ENCODE results near the gene SLC12A5. TPM values are rescaled to one million over a fixed set of nuclear protein-coding genes. Genes with fewer than 3 reads are reported as not detected.

Gene SLC12A5
- total and polyA plus RNA-seq, 5 donors, result 1.1 to 6.6 (median 3.0) TPM

DNA sequence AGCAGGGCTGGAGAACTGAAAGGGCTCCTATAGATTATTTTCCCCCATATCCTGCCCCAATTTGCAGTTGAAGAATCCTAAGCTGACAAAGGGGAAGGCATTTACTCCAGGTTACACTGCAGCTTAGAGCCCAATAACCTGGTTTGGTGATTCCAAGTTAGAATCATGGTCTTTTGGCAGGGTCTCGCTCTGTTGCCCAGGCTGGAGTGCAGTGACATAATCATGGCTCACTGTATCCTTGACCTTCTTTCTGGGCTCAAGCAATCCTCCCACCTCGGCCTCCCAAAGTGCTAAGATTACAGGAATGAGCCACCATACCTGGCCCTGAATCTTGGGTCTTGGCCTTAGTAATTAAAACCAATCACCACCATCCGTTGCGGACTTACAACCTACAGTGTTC is 21.3 kb upstream of the SLC12A5 start:
- Histone ChIP-seq H3K4me1 (ENCODE audit: control insufficient read depth, insufficient read depth, low read length) (no peaks in the 10 kb centered on the region), H3K4me3 (ENCODE audit: low read length) (no peak overlapping the region), H3K9me3 (ENCODE audit: control insufficient read depth, low read length) (no peaks in the 10 kb centered on the region), H3K27ac (ENCODE audit: low read length) (no peak overlapping the region), H3K27me3 (ENCODE audit: control insufficient read depth, insufficient read depth) (peaks cover 2% of the 10 kb centered on the region)
- WGBS, result 79% methylated on average over 4 of the region's 4 CpGs
- DNase-seq, result no peak
- intact Hi-C loops (cut with DNase I), result no loop called here
- no peak for ATAC-seq

DNA sequence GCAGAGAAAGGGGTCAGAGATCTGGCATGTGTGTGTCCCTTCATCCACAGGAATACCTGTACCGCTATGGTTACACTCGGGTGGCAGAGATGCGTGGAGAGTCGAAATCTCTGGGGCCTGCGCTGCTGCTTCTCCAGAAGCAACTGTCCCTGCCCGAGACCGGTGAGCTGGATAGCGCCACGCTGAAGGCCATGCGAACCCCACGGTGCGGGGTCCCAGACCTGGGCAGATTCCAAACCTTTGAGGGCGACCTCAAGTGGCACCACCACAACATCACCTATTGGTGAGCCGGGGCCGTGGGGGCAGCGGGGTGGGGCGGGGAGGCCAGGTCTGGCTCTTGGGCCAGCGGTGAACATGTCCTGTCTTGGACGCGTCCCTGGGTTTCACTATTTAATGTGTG is 19.2 kb upstream of the SLC12A5 start:
- no peaks in the 10 kb centered on the region for H3K27me3 ChIP-seq (ENCODE audit: control insufficient read depth, insufficient read depth)
- H3K4me1 ChIP-seq (ENCODE audit: control insufficient read depth, insufficient read depth, low read length), result no peaks in the 10 kb centered on the region

DNA sequence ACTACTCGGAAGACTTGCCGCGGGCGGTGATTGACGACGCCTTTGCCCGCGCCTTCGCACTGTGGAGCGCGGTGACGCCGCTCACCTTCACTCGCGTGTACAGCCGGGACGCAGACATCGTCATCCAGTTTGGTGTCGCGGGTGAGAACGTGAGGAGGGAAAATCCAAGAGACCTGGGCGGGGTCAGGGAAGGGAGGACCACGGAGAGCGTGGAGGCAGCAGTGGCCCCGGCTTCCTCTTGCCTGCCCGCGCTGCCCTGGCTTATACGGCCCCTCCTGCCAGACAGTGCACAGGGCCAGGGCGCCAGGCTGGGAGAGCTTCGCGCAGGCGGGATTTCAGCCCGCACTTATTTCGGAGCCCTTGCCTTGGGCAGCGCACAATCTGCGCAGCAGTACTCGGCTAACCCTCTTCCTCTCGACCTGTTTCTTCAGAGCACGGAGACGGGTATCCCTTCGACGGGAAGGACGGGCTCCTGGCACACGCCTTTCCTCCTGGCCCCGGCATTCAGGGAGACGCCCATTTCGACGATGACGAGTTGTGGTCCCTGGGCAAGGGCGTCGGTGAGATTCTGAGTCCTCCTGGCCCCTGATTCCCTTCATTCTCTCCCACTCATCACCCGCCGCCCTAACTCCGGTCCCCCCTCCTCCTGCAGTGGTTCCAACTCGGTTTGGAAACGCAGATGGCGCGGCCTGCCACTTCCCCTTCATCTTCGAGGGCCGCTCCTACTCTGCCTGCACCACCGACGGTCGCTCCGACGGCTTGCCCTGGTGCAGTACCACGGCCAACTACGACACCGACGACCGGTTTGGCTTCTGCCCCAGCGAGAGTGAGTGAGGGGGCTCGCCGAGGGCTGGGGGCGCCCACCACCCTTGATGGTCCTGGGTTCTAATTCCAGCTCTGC is 18.3 kb upstream of the SLC12A5 start:
- no peaks in the 10 kb centered on the region for H3K27me3 ChIP-seq (ENCODE audit: control insufficient read depth, insufficient read depth)
- DNase-seq (peak in 1 of 3 donors; percentile 55), ATAC-seq (peak in 1 of 2 donors; percentile 27)
- intact Hi-C loops (cut with DNase I), result no loop called here
- 11% methylated on average over 74 of the region's 74 CpGs for WGBS
- H3K4me1 ChIP-seq (ENCODE audit: control insufficient read depth, insufficient read depth, low read length), result no peaks in the 10 kb centered on the region
- no peak overlapping the region for H3K4me3 ChIP-seq (ENCODE audit: low read length)
- H3K9me3 ChIP-seq (ENCODE audit: control insufficient read depth, low read length), result no peaks in the 10 kb centered on the region
- no peak overlapping the region for H3K27ac ChIP-seq (ENCODE audit: low read length)

More for the DNA sequence above, 19.2 kb upstream of the SLC12A5 start:
- WGBS, result 34% methylated on average over 20 of the region's 20 CpGs
- ATAC-seq (no peak), DNase-seq (no peak)
- intact Hi-C loops (cut with DNase I), result no loop called here
- Histone ChIP-seq H3K9me3 (ENCODE audit: control insufficient read depth, low read length) (no peaks in the 10 kb centered on the region), H3K4me3 (ENCODE audit: low read length) (no peak overlapping the region), H3K27ac (ENCODE audit: low read length) (no peak overlapping the region)

DNA sequence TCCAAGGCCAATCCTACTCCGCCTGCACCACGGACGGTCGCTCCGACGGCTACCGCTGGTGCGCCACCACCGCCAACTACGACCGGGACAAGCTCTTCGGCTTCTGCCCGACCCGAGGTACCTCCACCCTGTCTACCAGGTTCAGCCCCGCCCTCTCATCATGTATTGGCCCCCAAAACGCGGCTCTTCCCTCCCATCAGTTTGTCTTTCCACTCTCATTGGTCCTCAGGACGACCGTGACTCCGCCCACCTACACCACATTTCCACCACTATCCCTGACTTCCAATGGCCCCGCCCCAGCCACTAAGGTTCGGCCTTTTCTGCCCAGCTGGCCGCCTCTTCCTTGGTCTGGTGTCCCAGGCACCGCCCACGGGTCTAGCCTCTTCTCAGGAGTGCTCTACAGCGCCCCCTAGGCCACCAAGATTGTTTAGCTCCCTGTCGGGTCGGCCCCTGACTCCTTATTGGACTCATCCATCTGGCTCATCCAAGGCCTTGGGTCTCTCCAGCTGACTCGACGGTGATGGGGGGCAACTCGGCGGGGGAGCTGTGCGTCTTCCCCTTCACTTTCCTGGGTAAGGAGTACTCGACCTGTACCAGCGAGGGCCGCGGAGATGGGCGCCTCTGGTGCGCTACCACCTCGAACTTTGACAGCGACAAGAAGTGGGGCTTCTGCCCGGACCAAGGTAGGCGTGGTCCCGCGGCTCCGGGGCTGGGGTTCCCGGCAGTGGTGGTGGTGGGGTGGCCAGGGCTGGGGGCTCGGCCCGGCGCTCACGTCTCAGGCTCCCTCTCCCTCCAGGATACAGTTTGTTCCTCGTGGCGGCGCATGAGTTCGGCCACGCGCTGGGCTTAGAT is 17.2 kb upstream of the SLC12A5 start:
- no peaks in the 10 kb centered on the region for H3K4me1 ChIP-seq (ENCODE audit: control insufficient read depth, insufficient read depth, low read length)
- DNase-seq (peak; percentile 61 to 77 (median 75)), ATAC-seq (peak; percentile 19 to 35)
- no peaks in the 10 kb centered on the region for H3K9me3 ChIP-seq (ENCODE audit: control insufficient read depth, low read length)
- intact Hi-C loops (cut with DNase I), result no loop called here
- WGBS, result 11% methylated on average over 57 of the region's 57 CpGs
- H3K27ac ChIP-seq (ENCODE audit: low read length), result no peak overlapping the region
- no peaks in the 10 kb centered on the region for H3K27me3 ChIP-seq (ENCODE audit: control insufficient read depth, insufficient read depth)
- no peak overlapping the region for H3K4me3 ChIP-seq (ENCODE audit: low read length)

DNA sequence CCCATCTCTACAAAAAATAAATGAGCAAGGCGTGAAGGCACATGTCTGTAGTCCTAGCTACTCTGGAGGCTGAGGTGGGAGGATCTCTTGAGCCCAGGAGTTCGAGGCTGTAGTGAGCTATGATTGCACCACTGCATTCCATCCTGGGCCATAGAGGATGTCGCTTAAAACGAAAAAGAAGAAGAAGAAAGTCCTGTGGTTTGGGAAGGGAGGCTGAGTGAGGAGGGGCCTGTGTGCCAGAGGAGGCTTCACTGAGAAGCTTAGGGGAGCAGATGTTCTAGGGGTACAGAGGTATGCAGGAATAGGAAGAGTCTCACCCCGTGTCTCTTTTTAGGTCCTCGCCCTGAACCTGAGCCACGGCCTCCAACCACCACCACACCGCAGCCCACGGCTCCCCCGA is 16.1 kb upstream of the SLC12A5 start:
- Histone ChIP-seq H3K27ac (ENCODE audit: low read length) (no peak overlapping the region), H3K9me3 (ENCODE audit: control insufficient read depth, low read length) (no peaks in the 10 kb centered on the region), H3K27me3 (ENCODE audit: control insufficient read depth, insufficient read depth) (no peaks in the 10 kb centered on the region), H3K4me1 (ENCODE audit: control insufficient read depth, insufficient read depth, low read length) (no peaks in the 10 kb centered on the region), H3K4me3 (ENCODE audit: low read length) (no peak overlapping the region)
- WGBS, result 51% methylated on average over 10 of the region's 10 CpGs
- DNase-seq (no peak), ATAC-seq (no peak)
- intact Hi-C loops (cut with DNase I), result no loop called here

DNA sequence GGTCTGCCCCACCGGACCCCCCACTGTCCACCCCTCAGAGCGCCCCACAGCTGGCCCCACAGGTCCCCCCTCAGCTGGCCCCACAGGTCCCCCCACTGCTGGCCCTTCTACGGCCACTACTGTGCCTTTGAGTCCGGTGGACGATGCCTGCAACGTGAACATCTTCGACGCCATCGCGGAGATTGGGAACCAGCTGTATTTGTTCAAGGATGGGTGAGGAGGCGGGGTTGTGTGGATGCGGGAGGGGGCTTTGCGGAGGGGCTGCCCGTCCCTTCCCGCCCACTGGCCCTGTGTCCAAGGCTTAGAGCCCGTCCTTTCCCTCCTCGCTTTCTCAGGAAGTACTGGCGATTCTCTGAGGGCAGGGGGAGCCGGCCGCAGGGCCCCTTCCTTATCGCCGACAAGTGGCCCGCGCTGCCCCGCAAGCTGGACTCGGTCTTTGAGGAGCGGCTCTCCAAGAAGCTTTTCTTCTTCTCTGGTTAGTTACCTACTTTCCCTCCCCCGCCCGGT is 15.6 kb upstream of the SLC12A5 start:
- Histone ChIP-seq H3K27ac (ENCODE audit: low read length) (no peak overlapping the region), H3K9me3 (ENCODE audit: control insufficient read depth, low read length) (no peaks in the 10 kb centered on the region), H3K27me3 (ENCODE audit: control insufficient read depth, insufficient read depth) (no peaks in the 10 kb centered on the region), H3K4me3 (ENCODE audit: low read length) (no peak overlapping the region), H3K4me1 (ENCODE audit: control insufficient read depth, insufficient read depth, low read length) (no peaks in the 10 kb centered on the region)
- 15% methylated on average over 29 of the region's 29 CpGs for WGBS
- DNase-seq (no peak), ATAC-seq (peak in 1 of 2 donors; percentile 17)
- intact Hi-C loops (cut with DNase I), result no loop called here

DNA sequence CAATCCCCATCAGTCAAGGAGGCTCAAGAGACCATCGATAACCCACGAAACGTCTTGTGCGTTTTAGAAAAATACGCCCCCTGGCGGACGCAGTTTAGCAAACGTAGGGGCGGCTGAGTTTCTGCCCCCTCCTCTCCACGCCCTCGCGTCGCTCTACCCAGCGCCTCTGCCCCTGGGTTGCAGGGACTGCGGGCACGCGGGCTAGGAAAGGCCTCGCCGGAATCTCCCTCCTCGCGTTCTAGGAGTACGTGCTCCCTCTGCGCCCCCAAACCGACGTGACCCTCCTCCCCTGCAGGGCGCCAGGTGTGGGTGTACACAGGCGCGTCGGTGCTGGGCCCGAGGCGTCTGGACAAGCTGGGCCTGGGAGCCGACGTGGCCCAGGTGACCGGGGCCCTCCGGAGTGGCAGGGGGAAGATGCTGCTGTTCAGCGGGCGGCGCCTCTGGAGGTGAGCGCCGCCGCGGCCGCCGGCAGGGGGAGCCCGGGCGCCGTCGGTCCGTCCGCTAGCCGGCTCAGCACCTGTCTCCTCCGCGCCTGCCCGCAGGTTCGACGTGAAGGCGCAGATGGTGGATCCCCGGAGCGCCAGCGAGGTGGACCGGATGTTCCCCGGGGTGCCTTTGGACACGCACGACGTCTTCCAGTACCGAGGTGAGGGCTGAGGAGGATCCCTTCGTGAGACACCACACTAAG is 15.0 kb upstream of the SLC12A5 start:
- peak; percentile 64 to 73 for ATAC-seq
- intact Hi-C loops (cut with DNase I), result no loop called here
- DNase-seq, result peak in 2 of 3 donors; percentile 67 to 74
- Histone ChIP-seq H3K4me3 (ENCODE audit: low read length) (no peak overlapping the region), H3K4me1 (ENCODE audit: control insufficient read depth, insufficient read depth, low read length) (no peaks in the 10 kb centered on the region), H3K27ac (ENCODE audit: low read length) (no peak overlapping the region), H3K27me3 (ENCODE audit: control insufficient read depth, insufficient read depth) (no peaks in the 10 kb centered on the region), H3K9me3 (ENCODE audit: control insufficient read depth, low read length) (no peaks in the 10 kb centered on the region)
- 2% methylated on average over 67 of the region's 67 CpGs for WGBS

DNA sequence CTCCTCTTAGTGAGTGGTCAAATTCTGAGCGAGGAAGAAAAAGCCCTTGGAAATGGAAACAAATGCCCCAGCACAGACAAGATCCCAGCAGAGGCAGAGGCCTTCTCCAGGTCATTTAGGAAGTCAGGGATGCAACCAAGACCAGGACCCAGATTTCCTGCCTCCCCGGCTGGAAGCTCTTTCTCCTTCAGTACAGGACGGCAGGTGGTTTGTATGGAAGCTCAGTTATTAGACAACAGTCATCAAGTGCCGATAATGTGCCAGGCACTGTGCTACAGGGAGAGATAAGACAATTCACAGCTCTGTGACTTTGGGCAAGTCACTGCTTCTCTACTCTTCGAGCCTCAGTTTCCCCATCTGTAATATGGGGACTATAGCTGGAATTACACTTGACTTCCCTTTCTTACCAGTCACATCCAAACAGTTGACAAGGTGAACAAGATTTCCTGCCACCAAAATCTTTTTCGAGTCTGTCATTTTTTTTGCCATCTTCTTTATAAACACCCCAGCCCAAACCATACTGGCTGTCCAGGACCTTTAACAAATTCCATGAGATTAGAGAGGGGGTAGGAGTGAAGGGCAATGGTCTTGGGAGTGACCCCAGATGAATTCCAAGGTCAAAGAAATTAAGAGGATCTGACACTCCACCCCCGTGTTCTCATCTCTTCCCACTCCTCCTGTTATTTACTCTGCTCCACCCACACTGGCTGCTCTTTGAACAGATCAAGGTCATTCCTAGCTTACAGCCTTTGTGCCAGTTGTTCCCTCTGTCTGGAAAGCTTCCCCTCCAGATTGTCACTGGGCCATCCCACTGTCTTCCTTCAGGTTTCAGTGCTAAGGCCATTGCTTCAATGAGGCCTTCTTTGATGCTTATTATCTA is 14.3 kb upstream of the SLC12A5 start:
- DNase-seq, result no peak
- no peaks in the 10 kb centered on the region for H3K4me1 ChIP-seq (ENCODE audit: control insufficient read depth, insufficient read depth, low read length)
- H3K27ac ChIP-seq (ENCODE audit: low read length), result no peak overlapping the region
- ATAC-seq, result no peak
- 65% methylated on average over 7 of the region's 7 CpGs for WGBS
- no peaks in the 10 kb centered on the region for H3K27me3 ChIP-seq (ENCODE audit: control insufficient read depth, insufficient read depth)
- no peaks in the 10 kb centered on the region for H3K9me3 ChIP-seq (ENCODE audit: control insufficient read depth, low read length)
- intact Hi-C loops (cut with DNase I), result no loop called here
- no peak overlapping the region for H3K4me3 ChIP-seq (ENCODE audit: low read length)

DNA sequence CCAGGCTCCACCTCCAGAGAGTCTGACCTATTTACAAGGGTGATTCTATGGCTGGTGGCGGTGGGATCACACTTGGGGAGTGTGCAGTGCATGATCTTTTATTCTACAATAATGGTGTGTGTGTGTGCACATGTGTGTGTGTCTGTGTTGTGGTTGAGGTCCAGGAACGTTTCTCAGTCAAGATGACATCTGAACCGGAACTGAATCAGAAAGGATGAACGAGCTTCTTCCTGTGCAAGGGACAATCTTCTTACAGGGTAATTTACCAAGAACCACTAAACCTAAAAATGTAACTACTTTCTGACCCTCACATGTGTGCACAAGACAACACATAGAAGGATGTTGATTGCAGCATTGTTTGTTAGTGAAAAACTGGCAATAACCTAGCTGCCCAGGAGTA is 11.7 kb upstream of the SLC12A5 start:
- ATAC-seq (no peak), DNase-seq (no peak)
- Histone ChIP-seq H3K9me3 (ENCODE audit: control insufficient read depth, low read length) (no peaks in the 10 kb centered on the region), H3K4me1 (ENCODE audit: control insufficient read depth, insufficient read depth, low read length) (no peaks in the 10 kb centered on the region), H3K27ac (ENCODE audit: low read length) (no peak overlapping the region), H3K27me3 (ENCODE audit: control insufficient read depth, insufficient read depth) (no peaks in the 10 kb centered on the region), H3K4me3 (ENCODE audit: low read length) (no peak overlapping the region)
- 68% methylated on average over 4 of the region's 4 CpGs for WGBS
- intact Hi-C loops (cut with DNase I), result no loop called here

DNA sequence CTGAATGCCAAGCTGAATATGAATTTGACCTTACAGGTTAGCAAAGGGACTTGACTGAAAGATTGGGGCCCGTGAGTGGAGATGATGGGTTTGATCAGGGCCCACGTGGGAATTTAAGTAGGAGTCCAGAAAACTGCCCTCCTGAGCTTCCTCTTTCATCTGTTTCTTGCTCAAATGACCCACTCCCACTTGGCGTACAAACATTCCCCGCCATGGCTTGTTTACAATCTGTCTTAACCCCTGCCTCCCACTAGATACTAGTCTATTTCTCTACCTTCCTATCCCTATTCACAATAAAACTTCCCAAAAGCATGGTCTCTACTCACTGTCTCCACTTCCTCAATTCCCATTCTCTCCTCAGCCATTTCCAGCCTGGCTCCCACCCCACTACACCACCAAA is 10.9 kb upstream of the SLC12A5 start:
- H3K4me3 ChIP-seq (ENCODE audit: low read length), result no peak overlapping the region
- no peaks in the 10 kb centered on the region for H3K9me3 ChIP-seq (ENCODE audit: control insufficient read depth, low read length)
- no peak for ATAC-seq
- WGBS, result 50% methylated on average over 4 of the region's 4 CpGs
- DNase-seq, result no peak
- intact Hi-C loops (cut with DNase I), result no loop called here
- no peak overlapping the region for H3K27ac ChIP-seq (ENCODE audit: low read length)
- no peaks in the 10 kb centered on the region for H3K4me1 ChIP-seq (ENCODE audit: control insufficient read depth, insufficient read depth, low read length)
- H3K27me3 ChIP-seq (ENCODE audit: control insufficient read depth, insufficient read depth), result no peaks in the 10 kb centered on the region

All from right cardiac atrium (tissue), 5 donors.